CD4-positive, alpha-beta T cell treated with Interleukin-17A for 1 hour (primary cell): ENCODE data around the gene TBC1D26.
A peak's percentile ranks its signal among the peaks of the same experiment; 100 is the strongest.
"Not testable (repeated sequence)": the region's sequence is repeated elsewhere in the genome, so short reads cannot be mapped to it uniquely, and the experiment has no call there.

Experiments used
- DNase-seq: peaks from one replicate; pipeline ENCODE4 v3.0.0-alpha.2; 2020

TBC1D26 gene

DNA sequence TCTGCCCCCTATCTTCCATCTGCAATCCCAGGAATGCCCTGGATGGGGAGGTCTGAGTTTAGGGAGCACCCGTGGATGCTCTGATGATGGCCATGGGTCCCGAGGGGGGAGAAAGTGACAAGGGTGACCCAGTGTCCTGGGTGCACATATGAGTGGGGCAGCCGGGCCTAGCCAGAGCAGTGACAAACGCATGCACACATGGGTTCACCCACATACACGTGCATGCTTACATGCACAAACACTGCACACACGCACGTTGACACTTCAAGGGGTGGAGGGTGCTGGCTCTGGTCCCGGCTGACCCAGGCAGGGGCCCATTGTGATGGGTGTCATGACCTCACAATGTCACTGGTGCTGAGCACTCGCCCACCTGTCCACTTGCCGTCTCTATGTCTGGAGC is at the start of gene TBC1D26:
Gene TBC1D26 (plus strand): TSS at position 384 of the 400 bp plus-strand sequence. CDS start 3,066 bp downstream, outside the sequence.
- not testable (repeated sequence) for DNase-seq

DNA sequence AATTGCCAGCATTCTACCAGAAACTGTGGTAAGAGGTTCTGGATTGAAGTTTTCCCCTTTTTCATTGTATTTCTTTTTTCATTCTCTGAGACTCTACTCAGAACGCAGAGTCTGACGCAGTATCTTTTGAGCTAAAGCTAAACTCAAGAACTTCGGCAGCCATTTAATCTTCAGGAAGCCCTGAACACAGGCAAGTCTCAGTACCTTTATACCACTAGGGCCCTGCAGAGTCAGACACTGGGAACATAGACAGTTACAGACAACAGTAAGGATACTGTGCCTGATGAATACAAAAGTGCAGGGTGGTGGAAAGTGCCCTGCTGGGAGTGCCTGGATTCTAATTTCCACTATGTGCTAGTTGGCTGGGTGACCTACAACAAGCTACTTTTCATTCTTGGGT is 48.9 kb upstream of the TBC1D26 start:
- peak; percentile 32 for DNase-seq

DNA sequence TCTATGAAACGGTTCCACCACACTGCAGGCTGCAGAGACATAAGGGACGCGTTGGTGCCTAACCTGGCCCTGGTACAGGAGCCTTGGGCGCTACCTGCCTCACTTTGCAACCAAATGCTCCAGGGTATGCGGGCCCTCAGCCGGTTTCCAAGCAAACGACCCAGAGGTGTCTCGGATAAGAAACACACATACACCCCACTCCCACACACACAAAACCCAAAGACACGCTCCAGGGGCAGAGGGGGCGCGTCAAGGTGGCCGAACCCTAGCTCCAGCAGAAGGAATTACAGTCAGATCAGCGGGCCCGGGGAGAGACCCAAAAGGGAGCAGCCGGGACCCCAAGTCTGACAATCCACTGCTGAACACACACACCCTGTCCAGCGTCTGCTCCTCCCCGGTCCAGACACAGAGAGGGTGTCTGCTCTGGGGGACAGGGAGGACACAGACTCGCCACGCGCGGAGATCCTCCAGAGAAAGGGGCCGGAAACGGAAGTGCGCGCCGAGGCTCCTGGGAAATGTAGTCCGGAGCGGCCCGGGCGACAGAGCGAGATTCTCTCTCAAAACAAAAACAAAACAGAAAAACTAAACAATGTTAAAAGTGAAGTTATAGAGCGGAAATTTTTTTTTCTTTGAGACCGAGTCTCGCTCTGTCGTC is 48.1 kb upstream of the TBC1D26 start, which contains the start of gene TRIM16:
Gene TRIM16 (minus strand): TSS at position 488 of the 655 bp plus-strand sequence. CDS start 32,702 bp downstream, outside the sequence.
- peak; percentile 86 for DNase-seq

DNA sequence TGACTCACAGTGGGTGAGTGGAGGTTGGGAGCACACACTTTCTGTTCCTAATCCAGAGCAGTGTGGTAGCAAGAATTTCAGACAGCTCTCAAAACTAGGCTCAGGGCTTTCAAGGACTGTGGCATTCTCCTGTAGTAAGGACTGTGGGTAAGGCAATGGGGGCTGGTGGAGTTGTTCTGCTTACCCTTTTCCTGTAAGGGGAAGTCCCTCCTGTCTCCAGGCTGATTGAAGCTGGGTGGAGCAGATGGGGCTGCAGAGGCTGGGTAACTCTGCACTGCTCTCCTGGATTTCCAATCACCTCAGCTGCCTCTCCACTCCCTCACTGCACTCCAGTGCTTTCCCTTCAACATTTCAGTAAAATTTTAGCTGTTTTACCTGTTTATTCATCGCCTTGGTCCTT is 44.6 kb upstream of the TBC1D26 start:
- not testable (repeated sequence) for DNase-seq

DNA sequence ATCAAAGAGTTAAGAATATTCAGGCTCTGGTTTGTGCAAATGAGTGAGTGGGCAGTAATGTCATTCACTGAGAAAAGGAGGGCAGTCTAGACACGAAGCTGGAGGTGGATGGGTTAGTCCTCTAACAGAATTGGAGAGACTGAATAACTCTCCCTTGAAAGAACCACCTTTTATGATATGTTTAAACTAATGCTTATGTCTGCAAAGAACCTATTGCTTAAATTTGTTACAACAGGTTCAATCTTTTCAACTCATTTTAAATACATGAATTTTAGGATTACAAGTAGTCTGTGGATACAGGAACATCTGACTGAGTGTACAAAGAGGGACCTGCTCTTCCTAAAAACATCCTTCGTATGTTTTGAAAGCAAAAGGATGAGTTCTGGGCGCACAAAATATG is 33.1 kb upstream of the TBC1D26 start:
- not testable (repeated sequence) for DNase-seq

DNA sequence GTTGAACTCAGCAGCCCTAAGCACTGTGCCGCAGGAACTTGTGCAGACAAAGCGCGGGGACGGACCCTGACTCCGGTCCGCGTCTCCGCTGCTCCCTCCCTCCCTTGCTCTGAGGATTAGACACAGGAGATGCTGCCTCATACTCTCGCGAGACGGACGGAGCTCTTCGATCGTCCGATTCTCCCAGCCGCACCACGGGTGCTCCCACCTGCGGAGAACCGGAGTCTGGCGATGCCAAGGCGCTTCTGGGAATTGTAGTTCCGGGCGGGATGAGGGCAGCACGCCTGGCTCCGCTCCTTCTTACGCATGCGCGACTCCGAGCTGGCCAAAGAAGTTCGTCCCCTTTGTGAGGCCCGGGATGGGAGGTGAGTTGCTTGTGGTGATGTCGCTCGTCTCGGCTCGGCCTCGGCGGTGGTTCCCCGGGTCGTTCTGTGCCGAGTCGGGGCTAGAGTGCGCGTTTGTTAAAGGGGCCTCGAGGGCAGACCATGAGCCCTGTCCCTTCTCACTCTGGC is 32.6 kb upstream of the TBC1D26 start, which contains the start of gene ZNF286A:
Gene ZNF286A (plus strand): TSS at position 340 of the 512 bp plus-strand sequence. CDS start 578 bp downstream, outside the sequence.
- peak; percentile 99 for DNase-seq

DNA sequence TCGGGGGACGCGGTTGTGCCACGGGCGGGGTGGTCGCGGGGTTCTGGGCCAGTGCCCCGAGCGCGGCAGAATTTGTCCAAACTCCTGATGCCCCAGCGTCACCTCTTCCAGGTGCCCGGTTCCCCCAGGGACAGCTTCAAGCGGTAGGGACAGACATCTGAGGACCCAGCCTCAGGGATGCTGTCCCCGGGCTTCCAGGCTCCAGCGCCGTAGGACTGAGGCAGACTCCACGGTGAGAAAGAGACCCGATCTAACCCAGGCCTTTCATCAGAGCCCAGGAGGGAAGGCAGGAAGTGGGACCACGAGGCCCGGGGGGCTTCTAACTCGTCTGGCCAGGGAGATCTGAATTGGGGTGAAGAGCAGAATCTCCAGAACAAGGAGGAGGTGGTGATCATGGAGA is 32.1 kb upstream of the TBC1D26 start:
- DNase-seq, result not testable (repeated sequence)

DNA sequence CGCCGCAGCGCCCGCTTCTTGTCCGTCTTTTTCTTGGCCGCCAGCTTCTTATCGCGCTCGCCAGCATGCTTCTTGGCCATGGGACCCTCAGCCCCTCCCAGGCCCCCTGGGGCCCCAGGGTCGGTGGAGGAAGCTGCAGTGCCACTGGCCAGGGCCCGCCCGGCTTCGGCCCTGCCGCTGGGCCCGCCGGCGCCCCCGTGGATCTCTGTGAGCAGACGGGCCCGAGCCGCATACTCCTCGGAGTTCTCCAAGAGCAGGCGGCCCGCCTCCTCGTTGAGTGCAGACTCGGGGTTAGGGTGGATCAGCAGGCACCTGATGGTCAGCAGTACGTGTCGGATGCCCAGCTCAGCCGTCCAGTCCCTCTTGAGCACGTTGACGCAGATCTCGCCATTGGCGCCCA is 27.8 kb upstream of the TBC1D26 start:
- not testable (repeated sequence) for DNase-seq

DNA sequence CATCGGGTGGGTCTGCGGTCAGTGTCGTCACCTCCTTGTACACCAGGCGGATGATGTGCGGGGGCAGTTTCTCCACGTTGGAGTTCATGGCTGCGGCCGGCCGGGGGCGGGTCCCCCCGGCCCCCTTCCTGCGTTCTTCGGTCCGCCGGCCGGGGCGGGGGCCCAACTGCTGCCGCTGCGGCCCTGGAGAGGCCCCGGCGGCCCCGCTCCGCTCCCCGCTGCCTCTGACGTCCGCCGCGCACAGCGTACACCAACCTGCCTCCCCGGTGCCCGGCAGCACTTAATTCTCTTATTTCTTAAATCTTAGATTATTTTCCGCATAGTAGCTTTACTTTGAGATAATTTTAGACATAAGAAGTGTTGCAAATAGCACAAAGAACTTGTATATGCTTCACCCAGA is 27.3 kb upstream of the TBC1D26 start:
- DNase-seq, result not testable (repeated sequence)

DNA sequence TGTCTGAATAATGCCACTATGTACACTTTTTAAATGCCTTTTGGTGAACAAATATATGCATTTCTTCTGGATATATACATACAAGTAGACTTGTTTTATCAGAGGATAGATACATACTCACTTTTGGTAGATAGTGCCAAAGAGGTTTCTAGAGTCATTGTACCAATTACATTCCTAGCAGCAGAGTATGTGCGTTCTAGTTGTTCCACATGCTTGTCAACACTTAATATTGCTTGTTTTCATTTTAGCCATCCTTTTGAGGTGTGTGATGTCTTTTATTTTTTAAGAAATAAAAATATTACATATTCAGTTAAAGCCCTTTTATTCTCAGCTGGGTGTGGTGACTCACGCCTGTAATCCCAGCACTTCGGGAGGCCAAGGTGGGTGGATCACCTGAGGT is 23.2 kb upstream of the TBC1D26 start:
- not testable (repeated sequence) for DNase-seq

DNA sequence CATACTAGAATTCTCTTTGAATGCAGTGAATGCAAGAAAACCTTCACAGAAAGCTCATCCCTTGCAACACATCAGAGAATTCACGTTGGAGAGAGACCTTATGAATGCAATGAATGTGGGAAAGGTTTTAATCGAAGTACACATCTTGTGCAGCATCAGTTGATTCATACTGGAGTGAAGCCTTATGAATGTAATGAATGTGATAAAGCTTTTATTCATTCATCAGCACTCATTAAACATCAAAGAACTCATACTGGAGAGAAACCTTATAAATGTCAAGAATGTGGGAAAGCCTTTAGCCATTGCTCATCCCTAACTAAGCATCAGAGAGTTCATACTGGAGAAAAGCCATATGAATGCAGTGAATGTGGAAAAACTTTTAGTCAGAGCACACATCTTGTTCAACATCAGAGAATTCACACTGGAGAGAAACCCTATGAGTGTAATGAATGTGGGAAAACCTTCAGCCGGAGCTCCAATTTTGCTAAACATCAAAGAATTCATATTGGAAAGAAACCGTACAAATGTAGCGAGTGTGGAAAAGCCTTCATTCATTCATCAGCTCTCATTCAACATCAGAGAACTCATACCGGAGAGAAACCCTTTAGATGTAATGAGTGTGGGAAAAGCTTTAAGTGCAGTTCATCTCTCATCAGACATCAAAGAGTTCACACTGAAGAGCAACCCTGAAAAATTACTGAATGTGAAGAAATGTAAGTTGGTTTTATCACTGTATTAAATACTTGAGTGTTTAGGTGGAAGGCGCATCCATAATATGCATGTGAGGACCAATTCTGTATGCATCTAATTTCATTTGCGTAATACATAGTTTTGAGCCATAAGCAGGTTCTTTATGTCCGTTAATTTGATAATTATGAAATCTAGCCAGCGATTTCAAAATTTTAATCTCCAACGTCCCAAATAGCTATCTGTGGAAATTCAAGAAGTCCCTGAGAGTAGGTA is 15.2 kb upstream of the TBC1D26 start:
- DNase-seq, result not testable (repeated sequence)

DNA sequence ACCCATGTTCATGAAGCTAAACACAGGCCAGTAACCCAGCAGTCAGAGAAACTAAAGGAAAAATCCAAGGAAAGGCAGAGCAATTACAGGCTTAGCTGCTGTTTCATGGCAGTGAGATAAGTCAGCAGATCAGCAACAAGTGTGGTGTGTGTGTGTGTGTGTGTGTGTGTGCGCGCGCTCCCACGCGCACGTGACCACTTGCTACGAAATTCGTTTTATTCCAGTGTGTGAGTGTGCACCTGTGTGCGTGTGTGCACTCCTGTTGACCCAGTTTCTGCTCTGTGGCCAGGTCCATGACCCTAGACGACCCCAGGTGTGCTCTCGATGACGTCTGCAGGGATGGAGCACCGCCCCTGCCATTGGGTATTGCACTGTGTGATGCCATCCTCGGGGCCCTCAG is 1.5 kb upstream of the TBC1D26 start:
- not testable (repeated sequence) for DNase-seq

DNA sequence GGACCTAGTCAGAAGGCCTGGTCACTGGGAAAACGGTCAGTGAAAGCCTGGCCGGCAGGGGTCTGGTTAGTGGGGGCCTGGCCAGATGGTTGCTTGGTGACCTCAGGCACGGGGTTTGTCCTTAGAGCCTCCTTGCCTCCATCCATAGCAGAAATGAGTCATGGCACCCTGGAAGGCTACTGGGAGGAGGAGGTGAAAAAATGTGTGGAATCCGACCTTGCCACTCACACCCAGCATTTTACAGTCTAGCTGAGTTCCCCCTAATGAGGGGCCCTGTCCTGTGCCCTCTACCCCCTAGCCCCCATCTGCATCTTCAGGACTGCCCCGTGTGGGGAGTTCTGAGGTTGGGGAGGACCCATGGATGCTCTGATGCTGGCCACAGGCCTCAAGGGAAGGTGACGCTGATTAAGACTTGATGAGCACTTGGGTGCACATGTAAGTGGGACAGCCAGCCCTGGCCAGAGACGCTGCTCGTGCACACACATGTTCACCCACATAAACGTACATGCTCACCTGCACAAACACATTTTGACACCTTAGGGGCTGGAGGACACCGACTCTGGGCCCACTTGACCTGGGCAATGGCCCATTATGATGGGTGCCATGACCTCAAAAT is 1.2 kb downstream of the TBC1D26 start:
- not testable (repeated sequence) for DNase-seq

DNA sequence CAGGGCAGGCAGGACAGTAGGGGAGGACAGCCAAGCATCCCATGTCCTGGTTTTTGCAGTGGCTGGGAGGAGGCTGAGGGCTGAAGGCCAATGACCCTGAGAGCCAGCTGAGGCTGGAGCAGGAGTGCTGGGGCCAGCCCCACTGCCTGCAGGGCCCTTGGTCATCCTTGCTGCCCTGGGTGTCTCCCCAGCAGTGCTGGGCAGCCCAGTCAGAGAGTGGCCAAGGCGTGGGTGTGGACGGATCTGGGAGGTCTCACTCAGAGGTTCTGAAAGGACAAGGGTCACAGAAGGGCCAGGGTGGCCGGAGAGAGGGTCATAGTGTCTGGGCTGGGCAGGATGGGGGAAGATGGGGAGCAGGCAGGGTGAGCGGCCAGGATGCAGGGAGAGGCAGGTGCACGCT is 4.5 kb downstream of the TBC1D26 start:
- not testable (repeated sequence) for DNase-seq

DNA sequence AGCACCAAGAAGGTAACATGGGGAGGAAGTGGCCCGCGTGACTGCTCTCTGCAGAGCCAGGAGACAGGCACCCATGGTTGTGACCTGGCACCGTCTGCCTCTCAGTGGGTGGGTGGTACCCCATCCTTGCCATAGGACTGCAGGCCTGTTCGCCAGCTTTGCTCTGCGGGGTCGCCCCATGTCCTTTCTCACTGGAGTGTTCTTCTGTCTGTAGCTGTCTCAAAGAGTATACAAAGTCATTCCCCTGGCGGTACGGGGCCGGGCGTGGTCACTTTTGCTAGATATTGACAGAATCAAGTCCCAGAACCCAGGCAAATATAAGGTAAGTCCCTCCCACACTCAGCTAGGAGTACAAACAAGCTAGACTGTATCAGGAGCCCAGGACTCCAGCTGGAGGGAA is 6.0 kb downstream of the TBC1D26 start:
- no peak for DNase-seq

DNA sequence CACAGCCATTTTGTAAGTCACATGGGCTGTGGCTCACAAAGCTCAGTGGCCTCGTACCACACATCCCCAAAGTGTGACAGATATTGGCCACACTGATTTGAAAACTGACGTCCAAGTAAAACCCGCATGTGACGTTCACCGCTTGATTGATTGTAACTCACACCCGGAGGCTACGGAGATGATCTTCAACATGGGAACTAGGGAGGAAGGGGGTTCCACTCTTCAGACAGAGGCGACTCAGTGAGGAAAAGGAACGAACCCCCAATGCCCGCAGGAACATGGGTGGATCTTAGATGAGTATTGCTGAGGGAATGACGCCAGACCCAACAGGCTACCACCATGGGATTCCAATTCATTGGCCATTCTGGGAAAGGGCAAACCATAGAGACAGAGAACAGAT is 7.2 kb downstream of the TBC1D26 start:
- DNase-seq, result not testable (repeated sequence)

DNA sequence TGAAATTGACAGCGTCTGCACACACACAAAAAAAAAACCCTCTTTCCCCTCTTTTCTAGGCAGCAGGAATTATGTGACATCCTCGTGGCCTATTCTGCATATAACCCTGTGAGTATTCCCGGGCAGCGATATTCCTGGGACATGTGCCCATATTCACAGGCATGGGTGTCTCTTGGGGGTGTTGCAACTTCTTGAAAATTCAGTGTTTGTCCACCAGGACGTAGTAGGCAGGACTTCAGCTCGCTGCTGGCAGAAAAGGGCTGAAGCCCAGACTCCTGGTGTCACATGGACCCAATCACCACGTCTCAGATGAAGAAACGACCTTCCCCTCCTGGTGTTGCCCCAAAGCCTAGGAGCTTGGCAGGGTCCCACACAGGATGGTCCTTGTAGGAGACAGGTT is 8.0 kb downstream of the TBC1D26 start:
- not testable (repeated sequence) for DNase-seq

DNA sequence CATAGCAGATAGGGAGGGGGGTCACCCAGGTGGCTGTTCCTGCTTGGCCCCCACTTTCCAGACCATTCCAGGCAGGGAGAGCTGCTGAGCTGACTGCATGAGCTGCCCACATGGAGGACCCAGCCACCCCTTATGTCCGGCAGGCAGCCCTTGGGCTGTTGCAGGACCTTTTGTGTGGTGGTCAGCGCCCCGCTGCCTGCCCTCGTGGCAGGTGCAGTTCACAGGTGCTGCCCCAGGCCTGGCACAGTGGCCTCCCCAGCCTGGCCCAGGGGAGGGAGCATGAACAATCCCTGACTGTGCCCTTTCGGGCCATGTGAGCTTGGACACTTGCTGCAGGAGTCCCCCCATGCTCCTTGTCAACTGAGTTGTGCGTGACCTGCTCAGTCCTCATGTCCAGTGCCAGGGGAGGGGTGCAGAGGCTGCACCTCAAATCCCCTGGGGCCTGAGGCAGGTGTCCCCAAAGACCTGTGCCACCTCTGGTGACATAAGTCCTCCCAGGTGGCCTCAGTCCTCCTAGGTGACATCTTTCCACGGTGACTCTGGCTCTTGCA is 8.6 kb downstream of the TBC1D26 start:
- no peak for DNase-seq

DNA sequence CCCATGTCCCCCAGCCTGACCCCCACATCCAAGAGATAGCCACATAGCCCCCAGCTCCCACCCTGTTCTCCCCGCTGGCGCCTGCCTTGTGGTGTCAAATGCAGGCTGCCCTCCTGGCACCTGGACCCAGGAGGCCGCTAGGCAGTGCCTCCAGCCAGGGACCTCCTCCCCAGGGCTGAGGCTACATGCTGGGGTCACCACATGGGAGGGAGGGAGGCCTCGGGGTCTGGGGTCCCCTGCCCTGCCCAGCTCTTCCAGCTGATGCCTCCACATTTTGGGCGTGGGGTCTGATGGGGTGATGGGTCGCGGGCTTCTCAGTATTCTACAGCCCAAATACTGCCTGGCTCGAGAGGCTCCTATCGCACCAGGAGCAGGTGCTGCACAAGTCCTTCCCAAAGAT is 9.5 kb downstream of the TBC1D26 start:
- no peak for DNase-seq

DNA sequence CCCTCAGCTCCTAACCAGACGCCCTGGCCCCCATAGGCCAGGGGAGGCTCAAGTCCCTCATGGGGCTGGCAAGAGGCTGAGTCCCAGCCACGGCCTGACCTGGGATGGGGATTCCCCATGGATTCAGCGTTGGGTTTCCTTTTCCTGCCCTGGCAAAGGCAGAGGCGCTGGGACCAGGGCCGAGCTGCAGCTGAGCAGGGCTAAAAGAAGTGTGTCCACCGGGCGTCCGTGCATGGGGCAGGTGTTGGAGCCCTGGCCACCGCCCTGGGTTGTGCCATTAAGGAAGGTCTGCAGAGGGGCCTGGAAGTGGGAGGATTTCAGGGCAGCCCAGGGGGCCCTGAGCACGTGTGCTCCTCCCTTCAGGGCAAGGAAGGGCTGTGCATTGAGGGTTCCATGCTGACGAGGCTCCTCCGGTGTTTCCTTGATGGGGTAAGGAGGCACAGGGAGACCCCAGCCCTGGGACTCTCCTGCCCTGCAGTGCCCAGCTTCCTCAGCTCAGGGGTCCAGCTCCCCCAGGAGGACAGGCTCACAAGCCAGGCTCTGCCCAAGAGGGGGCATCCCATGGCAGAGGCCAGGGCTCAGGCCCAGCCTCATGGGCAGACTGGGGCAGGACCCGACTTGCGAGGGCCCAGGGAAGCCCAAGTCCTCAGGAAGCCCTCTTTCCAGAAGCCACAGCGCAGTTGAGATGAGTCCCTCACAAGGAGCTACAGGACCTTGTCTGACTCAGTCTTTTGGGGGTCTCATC is 10.1 kb downstream of the TBC1D26 start:
- no peak for DNase-seq

DNA sequence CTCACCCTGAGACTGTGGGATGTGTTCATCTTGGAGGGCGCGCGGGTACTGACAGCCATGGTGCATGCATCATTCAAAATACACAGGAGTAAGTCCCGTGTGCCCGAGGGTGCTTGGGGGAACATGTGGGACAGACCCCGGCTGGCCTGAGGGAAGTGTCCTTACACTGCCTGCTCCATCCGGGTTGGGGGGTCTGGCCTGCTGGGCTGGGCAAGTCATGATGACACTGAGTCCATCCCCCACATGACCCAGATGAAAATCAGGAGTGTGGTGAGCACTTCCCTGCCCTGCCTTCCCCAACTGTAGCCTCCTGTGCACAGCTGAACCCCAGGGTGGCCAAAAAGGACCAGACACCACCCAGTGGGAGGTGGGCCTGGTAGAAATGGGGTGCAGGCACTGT is 10.8 kb downstream of the TBC1D26 start:
- no peak for DNase-seq
